HCT116 (cell line): ENCODE results near the gene NAALADL2. TPM values are rescaled to one million over a fixed set of nuclear protein-coding genes. Genes with fewer than 3 reads are reported as not detected.

Experiments used
- ATAC-seq: fragments of 200-7000 bp; cut with Tn5 transposase; 2 replicates; pipeline ENCODE4 v1.9.1; 2020; ENCODE audit warnings: mild to moderate bottlenecking, moderate library complexity
- BruUV-seq: library from RNA; stranded (reverse); fragments of 400-500 nt; replicated peaks from 2 replicates; lab custom pipeline; 2021; lab: Mats Ljungman, UMichigan
- CTCF ChIA-PET: fragments of 300-600 bp; sonication (Branson Sonifier 250); formaldehyde crosslinking; loops from one replicate; lab custom pipeline; 2021; ENCODE audit warnings: antibody characterized with exemption; lab: Charles Lee
- POLR2A ChIA-PET: fragments of 300-600, 350-600 bp; sonication (Branson Sonifier 250); formaldehyde crosslinking; loops from one replicate; lab custom pipeline; 2021; ENCODE audit warnings: antibody characterized with exemption; lab: Charles Lee
- RAD21 ChIA-PET, 2 experiments: fragments of 300-600 bp; sonication (Branson Sonifier 250); formaldehyde crosslinking; loops; one replicate each; lab custom pipeline; 2023; ENCODE audit warnings: low total read pairs in 2 of 2; ENCODE audit not compliant: uncharacterized antibody in 2 of 2, unreplicated experiment in 2 of 2, low non-redundant PET in 1 of 2; lab: Charles Lee
- DNase-seq: peaks from one replicate; pipeline ENCODE4 v3.0.0-alpha.2; 2010; ENCODE audit warnings: low read depth, low spot score
- H2AFZ ChIP-seq: fragments of 200-600 bp; shearing (Covaris generic), sonication (generic); 2 replicates; pipeline ENCODE4 v1.6.1; 2017; ENCODE audit warnings: low read depth, mixed run types, mixed read lengths, antibody characterized with exemption, low read length; ENCODE audit not compliant: poor library complexity, severe bottlenecking
- H3K27ac ChIP-seq: 2 replicates; pipeline ENCODE4 v1.5.1; 2012; ENCODE audit warnings: low read depth, low read length
- H3K27me3 ChIP-seq: fragments of 200-600 bp; sonication (generic); 2 replicates; pipeline ENCODE4 v1.6.1; 2016; ENCODE audit warnings: mixed run types, low read length, mixed read lengths; ENCODE audit not compliant: insufficient read depth
- H3K36me3 ChIP-seq, 2 experiments: fragments of 200-500 bp in 1 of 2; fragments of 200-600 bp in 1 of 2; sonication (Bioruptor generic) in 1 of 2; sonication (generic) in 1 of 2; 2 replicates each; pipeline versions ENCODE4 v1.5.1 to v1.6.1; 2014 to 2016; ENCODE audit warnings: low read length in 2 of 2, inconsistent platforms in 1 of 2, mixed read lengths in 1 of 2, mixed run types in 1 of 2; ENCODE audit not compliant: insufficient read depth in 2 of 2, control insufficient read depth in 1 of 2
- H3K4me1 ChIP-seq, 2 experiments: fragments of 200-600 bp in 1 of 2; sonication (generic) in 1 of 2; 2 replicates each; pipeline versions ENCODE4 v1.5.1 to v1.6.1; 2012 to 2017; ENCODE audit warnings: low read length in 2 of 2, inconsistent platforms in 1 of 2, mild to moderate bottlenecking in 1 of 2, mixed read lengths in 1 of 2, mixed run types in 1 of 2, moderate library complexity in 1 of 2; ENCODE audit not compliant: insufficient read depth in 2 of 2, control insufficient read depth in 1 of 2
- H3K4me2 ChIP-seq: fragments of 200-600 bp; sonication (generic); 2 replicates; pipeline ENCODE4 v1.6.1; 2017; ENCODE audit warnings: mixed run types, low read length, mixed read lengths
- H3K4me3 ChIP-seq, 2 experiments: fragments of 200-600 bp in 1 of 2; sonication (generic) in 1 of 2; replicated peaks in 1 of 2; 2 replicates each; pipeline ENCODE4 v1.5.1; 2011 to 2016; ENCODE audit warnings: low read length in 2 of 2, control low read depth in 1 of 2, low read depth in 1 of 2, mild to moderate bottlenecking in 1 of 2, mixed read lengths in 1 of 2, mixed run types in 1 of 2
- H3K79me2 ChIP-seq: fragments of 200-600 bp; sonication (generic); 2 replicates; pipeline ENCODE4 v1.6.1; 2017; ENCODE audit warnings: mild to moderate bottlenecking, mixed run types, low read length, moderate library complexity, mixed read lengths; ENCODE audit not compliant: insufficient read depth
- H3K9ac ChIP-seq: fragments of 200-600 bp; sonication (generic); 2 replicates; pipeline ENCODE4 v1.6.1; 2016; ENCODE audit warnings: low read length, mixed read lengths
- H3K9me2 ChIP-seq: fragments of 200-600 bp; sonication (generic), shearing (Covaris generic); 2 replicates; pipeline ENCODE4 v1.6.1; 2017; ENCODE audit warnings: mixed run types, mild to moderate bottlenecking, moderate library complexity; ENCODE audit not compliant: insufficient read depth
- H3K9me3 ChIP-seq, 2 experiments: fragments of 200-500 bp in 1 of 2; fragments of 200-600 bp in 1 of 2; sonication (Bioruptor generic) in 1 of 2; sonication (generic) in 1 of 2; 2 replicates each; pipeline ENCODE4 v1.6.1; 2014 to 2017; ENCODE audit warnings: low read length in 2 of 2, mixed read lengths in 2 of 2, inconsistent platforms in 1 of 2, low read depth in 1 of 2, mild to moderate bottlenecking in 1 of 2, mixed run types in 1 of 2, moderate library complexity in 1 of 2; ENCODE audit not compliant: control insufficient read depth in 1 of 2, insufficient read depth in 1 of 2
- H4K20me1 ChIP-seq: fragments of 200-600 bp; sonication (generic), shearing (Covaris generic); 2 replicates; pipeline ENCODE4 v1.6.1; 2017; ENCODE audit warnings: mixed run types, mild to moderate bottlenecking, moderate library complexity; ENCODE audit not compliant: insufficient read depth
- CEBPB ChIP-seq: IDR thresholded peaks from 2 replicates; pipeline ENCODE4 v1.6.1; 2012; ENCODE audit warnings: low read depth
- EGR1 ChIP-seq: IDR thresholded peaks from 2 replicates; pipeline ENCODE4 v1.6.1; 2012; ENCODE audit warnings: low read depth
- ELF1 ChIP-seq: IDR thresholded peaks from 2 replicates; pipeline ENCODE4 v1.6.1; 2012; ENCODE audit warnings: low read depth, borderline replicate concordance
- EZH2 ChIP-seq: fragments of 200-600 bp; sonication (generic); IDR thresholded peaks from 2 replicates; pipeline ENCODE4 v1.6.1; 2017; ENCODE audit warnings: antibody characterized with exemption, mixed run types
- FOSL1 ChIP-seq: IDR thresholded peaks from 2 replicates; pipeline ENCODE4 v1.6.1; 2012; ENCODE audit warnings: low read depth
- JUND ChIP-seq: IDR thresholded peaks from 2 replicates; pipeline ENCODE4 v1.6.1; 2012
- POLR2A ChIP-seq: IDR thresholded peaks from 2 replicates; pipeline ENCODE4 v1.7.0; 2011; ENCODE audit warnings: borderline replicate concordance; ENCODE audit not compliant: insufficient read depth, insufficient read length; ENCODE audit errors: extremely low read depth
- POLR2AphosphoS5 ChIP-seq: IDR thresholded peaks from 2 replicates; pipeline ENCODE4 v1.6.1; 2011; ENCODE audit warnings: mild to moderate bottlenecking, low read depth, low read length, moderate library complexity
- RAD21 ChIP-seq: IDR thresholded peaks from 2 replicates; pipeline ENCODE4 v1.6.1; 2012; ENCODE audit warnings: low read depth, mild to moderate bottlenecking
- SIN3A ChIP-seq: IDR thresholded peaks from 2 replicates; pipeline ENCODE4 v1.6.1; 2012; ENCODE audit warnings: low read depth
- SP1 ChIP-seq: IDR thresholded peaks from 2 replicates; pipeline ENCODE4 v1.6.1; 2012; ENCODE audit warnings: low read depth
- SRF ChIP-seq: IDR thresholded peaks from 2 replicates; pipeline ENCODE4 v1.6.1; 2012; ENCODE audit warnings: low read depth
- YY1 ChIP-seq: IDR thresholded peaks from 2 replicates; pipeline ENCODE4 v1.6.1; 2011; ENCODE audit warnings: low read length, low read depth, moderate library complexity, mild to moderate bottlenecking; ENCODE audit not compliant: insufficient replicate concordance; ENCODE audit errors: extremely low read depth
- ZFX ChIP-seq: fragments of 450-650 bp; IDR thresholded peaks from 2 replicates; pipeline ENCODE4 v1.6.1; 2017
- ZNF274 ChIP-seq: fragments of 200-500 bp; sonication (Bioruptor generic); IDR thresholded peaks from 2 replicates; pipeline ENCODE4 v1.6.1; 2014; ENCODE audit warnings: mild to moderate bottlenecking, low read depth, low read length, inconsistent platforms
- intact Hi-C: fragments of 100-400 bp; cut with micrococcal nuclease; formaldehyde crosslinking; loops from 2 replicates; pipeline ENCODE4 v1.10.0; 2022
- total RNA-seq: library from RNA; stranded (reverse); gene quantifications from one replicate; pipeline ENCODE4 v1.2.1, GENCODE V29; 2021; ENCODE audit not compliant: unreplicated experiment
- TF ChIP-seq, protein P1 (sequence below), 3 experiments: fragments of 200-600 bp in 1 of 3; sonication (generic) in 1 of 3; IDR thresholded peaks in 2 of 3; conservative IDR thresholded peaks in 1 of 3; 2 replicates each; pipeline ENCODE4 v1.5.1; 2012 to 2017; ENCODE audit warnings: low read depth in 2 of 3, low read length in 2 of 3, antibody characterized with exemption in 1 of 3, borderline replicate concordance in 1 of 3, control low read depth in 1 of 3, mild to moderate bottlenecking in 1 of 3, mixed read lengths in 1 of 3, mixed run types in 1 of 3, moderate library complexity in 1 of 3; ENCODE audit not compliant: insufficient read depth in 1 of 3
- TF ChIP-seq, protein P2 (sequence below): IDR thresholded peaks from 2 replicates; pipeline ENCODE4 v1.6.1; 2011; ENCODE audit warnings: mild to moderate bottlenecking, low read length, moderate library complexity; ENCODE audit not compliant: insufficient replicate concordance; ENCODE audit errors: extremely low read depth
- TF ChIP-seq, protein P3 (sequence below): IDR thresholded peaks from 2 replicates; pipeline ENCODE4 v1.6.1; 2012; ENCODE audit warnings: low read depth

Gene NAALADL2
- total RNA-seq, 1 experiment from 2014 or later: 2.9 TPM

DNA sequence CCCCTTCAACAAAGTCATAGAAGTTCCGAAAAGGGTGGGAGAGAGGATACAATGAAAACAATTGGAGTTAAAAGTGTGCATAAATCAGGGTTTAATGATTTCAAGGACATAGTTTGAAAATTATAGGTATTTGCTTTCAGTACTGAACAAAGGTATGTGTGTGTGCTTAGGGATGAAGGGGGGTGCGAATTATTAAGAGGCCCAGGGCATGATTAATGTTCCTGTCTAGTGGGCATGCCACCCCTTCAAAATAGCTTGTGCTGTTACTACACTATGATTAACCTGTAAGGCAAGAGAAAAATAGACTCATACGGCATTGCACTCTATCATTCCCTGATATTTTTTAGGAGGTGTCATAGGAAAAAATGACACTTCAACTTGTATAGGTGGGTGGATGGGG is 731.6 kb downstream of the NAALADL2 start:
- Histone ChIP-seq H3K4me1 (peaks cover 0 to 8% of the 10 kb centered on the region in 2 experiments; a peak in 2 of 4 replicates), H2AFZ (no peak overlapping the region), H3K4me3 (no peak overlapping the region), H3K79me2 (no peaks in the 10 kb centered on the region), H4K20me1 (no peaks in the 10 kb centered on the region), H3K4me2 (no peak overlapping the region), H3K27me3 (no peaks in the 10 kb centered on the region), H3K36me3 (no peaks in the 10 kb centered on the region), H3K9me2 (peaks cover 2% of the 10 kb centered on the region; the same call in 1 of the 2 replicates), H3K9ac (no peak overlapping the region), H3K9me3 (no peaks in the 10 kb centered on the region), H3K27ac (no peak overlapping the region)
- DNase-seq (no peak), ATAC-seq (no peak)
- ChIA-PET CTCF (no interaction called here), POLR2A (no interaction called here), RAD21 (no interaction called here)
- intact Hi-C loops: no loop called here
- no TSS peak for BruUV-seq
- TF ChIP-seq FOSL1 (no peak), SIN3A (no peak), CEBPB (no peak), SRF (no peak), ZFX (no peak), SP1 (no peak), EGR1 (no peak), RAD21 (no peak), POLR2A (no peak), ELF1 (no peak), JUND (no peak), YY1 (no peak), EZH2 (no peak), ZNF274 (no peak), POLR2AphosphoS5 (no peak)
- TF ChIP-seq, protein P1, sequence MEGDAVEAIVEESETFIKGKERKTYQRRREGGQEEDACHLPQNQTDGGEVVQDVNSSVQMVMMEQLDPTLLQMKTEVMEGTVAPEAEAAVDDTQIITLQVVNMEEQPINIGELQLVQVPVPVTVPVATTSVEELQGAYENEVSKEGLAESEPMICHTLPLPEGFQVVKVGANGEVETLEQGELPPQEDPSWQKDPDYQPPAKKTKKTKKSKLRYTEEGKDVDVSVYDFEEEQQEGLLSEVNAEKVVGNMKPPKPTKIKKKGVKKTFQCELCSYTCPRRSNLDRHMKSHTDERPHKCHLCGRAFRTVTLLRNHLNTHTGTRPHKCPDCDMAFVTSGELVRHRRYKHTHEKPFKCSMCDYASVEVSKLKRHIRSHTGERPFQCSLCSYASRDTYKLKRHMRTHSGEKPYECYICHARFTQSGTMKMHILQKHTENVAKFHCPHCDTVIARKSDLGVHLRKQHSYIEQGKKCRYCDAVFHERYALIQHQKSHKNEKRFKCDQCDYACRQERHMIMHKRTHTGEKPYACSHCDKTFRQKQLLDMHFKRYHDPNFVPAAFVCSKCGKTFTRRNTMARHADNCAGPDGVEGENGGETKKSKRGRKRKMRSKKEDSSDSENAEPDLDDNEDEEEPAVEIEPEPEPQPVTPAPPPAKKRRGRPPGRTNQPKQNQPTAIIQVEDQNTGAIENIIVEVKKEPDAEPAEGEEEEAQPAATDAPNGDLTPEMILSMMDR (IDR thresholded peaks at IDR 0.05 in 2 of 3, conservative IDR thresholded peaks at IDR 0.05 in 1 of 3; ENCODE audit: borderline replicate concordance in 1 of 3, insufficient read depth in 1 of 3, low read depth in 2 of 3, low read length in 2 of 3): no peak
- TF ChIP-seq, protein P2, sequence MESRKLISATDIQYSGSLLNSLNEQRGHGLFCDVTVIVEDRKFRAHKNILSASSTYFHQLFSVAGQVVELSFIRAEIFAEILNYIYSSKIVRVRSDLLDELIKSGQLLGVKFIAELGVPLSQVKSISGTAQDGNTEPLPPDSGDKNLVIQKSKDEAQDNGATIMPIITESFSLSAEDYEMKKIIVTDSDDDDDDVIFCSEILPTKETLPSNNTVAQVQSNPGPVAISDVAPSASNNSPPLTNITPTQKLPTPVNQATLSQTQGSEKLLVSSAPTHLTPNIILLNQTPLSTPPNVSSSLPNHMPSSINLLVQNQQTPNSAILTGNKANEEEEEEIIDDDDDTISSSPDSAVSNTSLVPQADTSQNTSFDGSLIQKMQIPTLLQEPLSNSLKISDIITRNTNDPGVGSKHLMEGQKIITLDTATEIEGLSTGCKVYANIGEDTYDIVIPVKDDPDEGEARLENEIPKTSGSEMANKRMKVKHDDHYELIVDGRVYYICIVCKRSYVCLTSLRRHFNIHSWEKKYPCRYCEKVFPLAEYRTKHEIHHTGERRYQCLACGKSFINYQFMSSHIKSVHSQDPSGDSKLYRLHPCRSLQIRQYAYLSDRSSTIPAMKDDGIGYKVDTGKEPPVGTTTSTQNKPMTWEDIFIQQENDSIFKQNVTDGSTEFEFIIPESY: no peak
- TF ChIP-seq, protein P3, sequence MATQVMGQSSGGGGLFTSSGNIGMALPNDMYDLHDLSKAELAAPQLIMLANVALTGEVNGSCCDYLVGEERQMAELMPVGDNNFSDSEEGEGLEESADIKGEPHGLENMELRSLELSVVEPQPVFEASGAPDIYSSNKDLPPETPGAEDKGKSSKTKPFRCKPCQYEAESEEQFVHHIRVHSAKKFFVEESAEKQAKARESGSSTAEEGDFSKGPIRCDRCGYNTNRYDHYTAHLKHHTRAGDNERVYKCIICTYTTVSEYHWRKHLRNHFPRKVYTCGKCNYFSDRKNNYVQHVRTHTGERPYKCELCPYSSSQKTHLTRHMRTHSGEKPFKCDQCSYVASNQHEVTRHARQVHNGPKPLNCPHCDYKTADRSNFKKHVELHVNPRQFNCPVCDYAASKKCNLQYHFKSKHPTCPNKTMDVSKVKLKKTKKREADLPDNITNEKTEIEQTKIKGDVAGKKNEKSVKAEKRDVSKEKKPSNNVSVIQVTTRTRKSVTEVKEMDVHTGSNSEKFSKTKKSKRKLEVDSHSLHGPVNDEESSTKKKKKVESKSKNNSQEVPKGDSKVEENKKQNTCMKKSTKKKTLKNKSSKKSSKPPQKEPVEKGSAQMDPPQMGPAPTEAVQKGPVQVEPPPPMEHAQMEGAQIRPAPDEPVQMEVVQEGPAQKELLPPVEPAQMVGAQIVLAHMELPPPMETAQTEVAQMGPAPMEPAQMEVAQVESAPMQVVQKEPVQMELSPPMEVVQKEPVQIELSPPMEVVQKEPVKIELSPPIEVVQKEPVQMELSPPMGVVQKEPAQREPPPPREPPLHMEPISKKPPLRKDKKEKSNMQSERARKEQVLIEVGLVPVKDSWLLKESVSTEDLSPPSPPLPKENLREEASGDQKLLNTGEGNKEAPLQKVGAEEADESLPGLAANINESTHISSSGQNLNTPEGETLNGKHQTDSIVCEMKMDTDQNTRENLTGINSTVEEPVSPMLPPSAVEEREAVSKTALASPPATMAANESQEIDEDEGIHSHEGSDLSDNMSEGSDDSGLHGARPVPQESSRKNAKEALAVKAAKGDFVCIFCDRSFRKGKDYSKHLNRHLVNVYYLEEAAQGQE: no peak
